Activated naive CD4-positive, alpha-beta T cell treated with anti-CD3 and anti-CD28 coated beads, Interleukin-2, amount 50 U/mL, for 24 hours (primary cell): ENCODE measurements around the gene RTBDN.
A peak's percentile ranks its signal among the peaks of the same experiment; 100 is the strongest.

Experiments
- H3K27ac Mint-ChIP-seq: one replicate; pipeline ENCODE4 v1.8.0; 2021; ENCODE audit warnings: mild to moderate bottlenecking, mixed read lengths
- H3K27me3 Mint-ChIP-seq: one replicate; pipeline ENCODE4 v1.8.0; 2021; ENCODE audit warnings: mixed read lengths
- H3K36me3 Mint-ChIP-seq: one replicate; pipeline ENCODE4 v1.8.0; 2021; ENCODE audit warnings: mixed read lengths
- H3K4me1 Mint-ChIP-seq: one replicate; pipeline ENCODE4 v1.8.0; 2021; ENCODE audit warnings: mixed read lengths
- H3K4me3 Mint-ChIP-seq: one replicate; pipeline ENCODE4 v1.8.0; 2021; ENCODE audit warnings: mild to moderate bottlenecking, mixed read lengths
- H3K9me3 Mint-ChIP-seq: one replicate; pipeline ENCODE4 v1.8.0; 2021; ENCODE audit warnings: mixed read lengths

The RTBDN gene

DNA sequence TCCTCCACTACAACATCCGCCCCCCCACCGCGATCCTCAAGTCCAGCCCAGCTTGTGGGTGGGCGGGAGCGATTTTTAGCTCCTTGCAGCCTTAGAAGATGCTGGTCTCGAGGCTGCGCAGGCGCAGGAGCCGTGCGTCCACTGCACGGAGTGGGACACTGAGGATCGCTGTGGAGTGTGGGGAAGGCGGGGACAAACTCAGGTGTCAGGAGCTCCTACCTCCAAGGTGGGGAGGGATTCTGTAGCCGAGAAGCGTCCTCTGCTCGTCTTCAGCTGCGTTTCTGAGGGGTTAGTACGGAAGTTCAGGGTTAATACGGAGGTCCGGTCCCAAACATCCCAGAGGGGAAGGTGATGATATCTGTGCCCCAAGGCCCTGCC is at the start of gene RTBDN:
RTBDN (minus strand) TSS at position 14 of the 378 bp plus-strand sequence. CDS start 4,600 bp downstream, outside the sequence.
- Mint-ChIP-seq H3K4me3 (peak within 1 kb of the TSS; percentile 67), H3K27ac (peak within 1 kb of the TSS; percentile 62), H3K27me3 (peaks cover 65% of the 10 kb centered on the region), H3K36me3 (peaks cover 2% of the 10 kb centered on the region), H3K9me3 (no peaks in the 10 kb centered on the region), H3K4me1 (peaks cover 42% of the 10 kb centered on the region)

DNA sequence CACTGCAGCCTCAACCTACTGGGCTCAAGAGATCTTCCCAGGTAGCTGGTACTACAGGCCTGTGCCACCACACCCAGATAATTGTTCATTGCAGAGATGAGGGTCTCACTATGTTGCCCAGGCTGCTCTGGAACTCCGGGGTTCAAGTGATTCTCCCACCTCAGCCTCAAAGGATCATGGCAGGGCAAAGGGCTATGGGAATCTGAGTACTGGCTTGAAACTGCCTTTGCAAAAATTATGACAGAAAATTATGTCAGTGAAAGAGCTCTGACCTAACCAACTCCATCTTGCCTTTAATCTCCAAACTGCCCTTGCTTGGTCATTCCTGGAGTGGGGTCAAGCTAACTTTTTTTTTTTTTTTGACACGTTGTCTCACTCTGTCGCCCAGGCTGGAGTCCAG is 48.2 kb upstream of the RTBDN start:
- Mint-ChIP-seq H3K9me3 (no peaks in the 10 kb centered on the region), H3K4me1 (peaks cover 24% of the 10 kb centered on the region), H3K27ac (no peak overlapping the region), H3K4me3 (peak overlapping the region; percentile 89), H3K36me3 (no peaks in the 10 kb centered on the region), H3K27me3 (no peaks in the 10 kb centered on the region)

DNA sequence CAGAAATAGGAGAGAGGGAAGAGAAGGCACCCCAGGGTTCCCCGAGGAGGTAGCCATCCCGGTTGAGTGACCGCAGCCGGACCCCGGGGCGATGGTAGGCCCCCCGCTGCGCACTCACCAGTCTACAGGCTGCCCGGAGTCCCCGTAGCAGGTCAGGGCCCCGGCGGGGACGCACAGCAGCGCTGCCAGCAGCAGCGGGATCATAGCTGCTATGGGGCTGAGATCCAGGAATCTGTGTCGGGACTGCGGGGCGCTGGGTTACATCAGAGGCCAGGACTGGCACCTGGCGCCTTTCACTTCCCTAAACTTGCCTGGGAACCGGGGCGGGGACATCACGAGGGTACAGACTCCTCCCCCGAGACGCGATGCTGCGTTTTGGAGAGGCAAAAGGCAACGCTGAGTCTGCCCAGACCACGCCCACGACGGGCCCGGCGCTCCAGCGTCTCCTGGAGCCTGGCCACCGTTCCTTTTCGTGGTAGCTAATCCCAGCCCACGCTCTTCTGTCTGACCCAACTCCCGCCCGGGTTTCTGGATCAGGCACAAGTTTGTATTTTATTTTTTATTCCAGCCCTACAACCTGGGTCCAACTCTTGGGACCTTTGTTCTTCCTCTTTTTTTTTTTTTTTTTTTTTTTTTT is 46.9 kb upstream of the RTBDN start, which contains the start of gene DNASE2:
DNASE2 (minus strand) TSS at position 278 of the 637 bp plus-strand sequence; CDS start at position 204, 74 bp downstream.
- H3K9me3 Mint-ChIP-seq, result no peaks in the 10 kb centered on the region
- peaks cover 20% of the 10 kb centered on the region for H3K4me1 Mint-ChIP-seq
- no peaks in the 10 kb centered on the region for H3K27me3 Mint-ChIP-seq
- peak within 1 kb of the TSS; percentile 89 for H3K4me3 Mint-ChIP-seq
- H3K36me3 Mint-ChIP-seq, result no peaks in the 10 kb centered on the region
- H3K27ac Mint-ChIP-seq, result peak within 1 kb of the TSS; percentile 83

DNA sequence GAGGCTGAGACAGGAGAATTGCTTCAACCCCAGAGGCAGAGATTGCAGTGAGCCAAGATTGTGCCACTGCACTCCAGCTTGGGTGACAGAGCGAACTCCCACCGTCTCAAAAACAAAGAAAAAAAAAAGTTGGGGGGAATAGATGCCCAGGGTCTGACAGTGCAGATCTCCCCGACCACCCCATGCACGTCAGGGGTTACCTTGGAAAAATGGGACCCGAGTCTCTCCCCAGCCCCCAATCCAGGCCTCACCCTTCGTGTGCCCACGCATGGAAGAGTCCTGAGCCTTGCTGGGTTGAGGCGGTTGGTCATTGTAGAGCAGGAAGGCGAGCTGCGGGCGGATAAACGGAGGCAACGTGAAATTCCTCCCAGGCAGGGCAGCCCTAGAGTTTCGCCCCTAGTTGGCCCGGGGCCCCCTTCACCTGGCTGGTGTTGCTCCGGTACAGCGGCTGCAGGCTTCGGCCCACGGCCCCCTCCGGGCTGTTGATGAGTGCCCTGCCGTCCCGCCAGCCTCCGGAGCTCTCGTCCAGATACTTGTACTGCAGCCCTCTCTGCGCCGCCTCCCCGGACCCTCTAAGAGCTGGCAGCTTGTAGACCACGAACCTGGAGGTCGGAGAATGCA is 46.3 kb upstream of the RTBDN start:
- H3K4me1 Mint-ChIP-seq, result peaks cover 20% of the 10 kb centered on the region
- no peaks in the 10 kb centered on the region for H3K36me3 Mint-ChIP-seq
- peak overlapping the region; percentile 55 for H3K27ac Mint-ChIP-seq
- peak overlapping the region; percentile 89 for H3K4me3 Mint-ChIP-seq
- no peaks in the 10 kb centered on the region for H3K27me3 Mint-ChIP-seq
- no peaks in the 10 kb centered on the region for H3K9me3 Mint-ChIP-seq

DNA sequence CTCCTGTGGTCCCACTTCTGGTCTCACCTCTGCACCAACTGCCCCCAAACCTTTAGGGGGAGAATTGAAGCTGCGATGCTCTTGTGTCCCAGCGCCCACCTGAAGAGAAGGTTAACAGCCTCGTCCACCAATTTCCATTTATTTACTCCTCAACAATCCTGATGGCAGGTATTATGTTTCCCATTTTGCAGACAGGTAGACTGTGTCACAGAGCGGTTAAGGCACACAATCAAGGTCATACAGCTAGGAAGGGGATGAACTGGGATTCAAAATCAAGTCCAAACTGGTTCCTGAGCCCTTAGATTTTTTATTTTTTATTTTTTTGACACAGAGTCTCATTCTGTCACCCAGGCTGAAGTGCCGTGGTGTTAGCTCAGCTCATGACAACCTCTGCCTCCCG is 40.7 kb upstream of the RTBDN start:
- Mint-ChIP-seq H3K36me3 (peaks cover 14% of the 10 kb centered on the region), H3K4me1 (peaks cover 5% of the 10 kb centered on the region), H3K9me3 (peaks cover 5% of the 10 kb centered on the region), H3K27ac (no peak overlapping the region), H3K27me3 (no peaks in the 10 kb centered on the region), H3K4me3 (no peak overlapping the region)

DNA sequence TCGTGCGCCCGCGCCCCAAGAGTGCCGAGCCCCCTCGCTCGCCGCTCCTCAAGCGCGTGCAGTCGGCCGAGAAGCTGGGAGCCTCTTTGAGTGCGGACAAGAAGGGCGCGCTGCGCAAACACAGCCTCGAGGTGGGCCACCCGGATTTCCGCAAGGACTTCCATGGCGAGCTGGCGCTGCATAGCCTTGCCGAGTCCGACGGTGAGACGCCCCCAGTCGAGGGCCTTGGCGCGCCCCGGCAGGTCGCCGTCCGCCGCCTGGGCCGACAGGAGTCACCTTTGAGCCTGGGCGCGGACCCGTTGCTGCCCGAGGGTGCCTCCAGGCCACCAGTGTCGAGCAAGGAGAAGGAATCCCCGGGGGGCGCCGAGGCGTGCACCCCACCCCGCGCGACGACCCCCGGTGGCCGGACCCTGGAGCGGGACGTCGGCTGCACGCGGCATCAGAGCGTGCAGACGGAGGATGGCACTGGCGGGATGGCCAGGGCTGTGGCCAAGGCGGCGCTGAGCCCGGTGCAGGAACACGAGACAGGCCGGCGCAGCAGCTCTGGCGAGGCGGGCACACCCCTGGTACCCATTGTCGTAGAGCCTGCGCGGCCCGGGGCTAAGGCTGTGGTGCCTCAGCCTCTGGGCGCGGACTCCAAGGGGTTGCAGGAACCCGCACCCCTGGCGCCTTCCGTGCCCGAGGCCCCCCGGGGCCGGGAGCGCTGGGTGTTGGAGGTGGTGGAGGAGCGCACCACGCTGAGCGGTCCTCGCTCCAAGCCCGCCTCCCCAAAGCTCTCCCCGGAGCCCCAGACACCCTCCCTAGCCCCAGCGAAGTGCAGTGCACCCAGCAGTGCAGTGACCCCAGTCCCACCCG is 39.7 kb upstream of the RTBDN start:
- Mint-ChIP-seq H3K27me3 (no peaks in the 10 kb centered on the region), H3K4me1 (no peaks in the 10 kb centered on the region), H3K9me3 (peaks cover 5% of the 10 kb centered on the region), H3K27ac (no peak overlapping the region), H3K4me3 (no peak overlapping the region), H3K36me3 (peaks cover 14% of the 10 kb centered on the region)

DNA sequence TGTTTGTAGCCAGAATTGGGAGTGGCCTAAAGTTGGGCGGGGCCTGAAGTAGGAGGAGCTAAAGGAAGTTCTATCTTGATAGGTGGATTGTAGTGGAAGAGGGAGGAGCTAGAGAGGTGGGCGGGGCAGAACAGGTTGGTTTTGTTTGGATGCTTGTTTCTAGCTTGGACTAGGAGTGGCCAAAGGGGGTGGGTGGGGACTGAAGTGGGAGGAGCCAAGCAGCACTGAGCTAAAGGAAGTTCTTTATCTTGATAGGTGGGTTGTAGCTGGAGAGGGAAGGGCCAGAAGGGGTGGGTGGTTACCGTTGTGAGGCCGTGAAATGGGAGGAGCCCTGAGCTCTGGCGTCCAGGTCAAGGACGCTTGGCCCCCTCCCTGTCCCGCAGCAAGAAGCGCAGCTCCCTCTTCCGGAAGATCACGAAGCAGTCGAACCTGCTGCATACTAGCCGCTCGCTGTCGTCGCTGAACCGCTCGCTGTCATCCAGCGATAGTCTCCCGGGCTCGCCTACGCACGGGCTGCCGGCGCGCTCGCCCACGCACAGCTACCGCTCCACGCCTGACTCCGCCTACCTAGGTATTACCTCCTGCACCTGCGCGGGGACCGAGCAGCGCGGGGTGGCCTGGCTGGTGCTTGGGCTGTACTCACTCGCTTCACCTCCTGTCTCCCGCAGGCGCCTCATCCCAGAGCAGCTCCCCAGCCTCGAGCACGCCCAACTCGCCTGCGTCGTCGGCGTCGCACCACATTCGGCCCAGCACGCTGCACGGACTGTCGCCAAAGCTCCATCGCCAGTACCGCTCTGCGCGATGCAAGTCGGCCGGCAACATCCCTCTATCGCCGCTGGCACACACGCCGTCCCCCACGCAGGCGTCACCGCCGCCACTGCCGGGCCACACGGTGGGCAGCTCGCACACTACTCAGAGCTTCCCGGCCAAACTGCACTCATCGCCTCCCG is 38.8 kb upstream of the RTBDN start:
- Mint-ChIP-seq H3K36me3 (peaks cover 14% of the 10 kb centered on the region), H3K27me3 (no peaks in the 10 kb centered on the region), H3K4me3 (peak overlapping the region; percentile 19), H3K27ac (no peak overlapping the region), H3K9me3 (peaks cover 5% of the 10 kb centered on the region), H3K4me1 (no peaks in the 10 kb centered on the region)

DNA sequence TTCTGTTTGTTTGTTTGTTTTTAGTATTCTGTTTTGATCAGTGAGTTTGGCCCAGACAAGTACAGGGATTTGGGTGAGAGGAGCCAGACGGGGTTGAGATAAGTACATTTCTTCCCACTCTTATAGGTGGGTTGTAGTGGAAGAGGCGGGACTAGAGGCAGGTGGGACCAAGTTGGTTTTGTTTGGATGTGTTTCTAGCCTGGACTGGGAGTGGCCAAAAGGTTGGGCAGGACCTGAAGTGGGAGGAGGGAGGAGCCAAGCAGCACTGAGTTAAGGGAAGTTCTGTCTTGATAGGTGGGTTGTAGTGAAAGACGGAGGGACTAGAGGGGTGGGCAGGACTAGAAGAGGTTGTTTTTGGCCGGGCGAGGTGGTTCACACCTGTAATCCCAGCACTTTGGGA is 37.9 kb upstream of the RTBDN start:
- H3K4me1 Mint-ChIP-seq, result peaks cover under 1% of the 10 kb centered on the region
- no peak overlapping the region for H3K4me3 Mint-ChIP-seq
- no peak overlapping the region for H3K27ac Mint-ChIP-seq
- H3K36me3 Mint-ChIP-seq, result peaks cover 14% of the 10 kb centered on the region
- no peaks in the 10 kb centered on the region for H3K27me3 Mint-ChIP-seq
- peaks cover 5% of the 10 kb centered on the region for H3K9me3 Mint-ChIP-seq

DNA sequence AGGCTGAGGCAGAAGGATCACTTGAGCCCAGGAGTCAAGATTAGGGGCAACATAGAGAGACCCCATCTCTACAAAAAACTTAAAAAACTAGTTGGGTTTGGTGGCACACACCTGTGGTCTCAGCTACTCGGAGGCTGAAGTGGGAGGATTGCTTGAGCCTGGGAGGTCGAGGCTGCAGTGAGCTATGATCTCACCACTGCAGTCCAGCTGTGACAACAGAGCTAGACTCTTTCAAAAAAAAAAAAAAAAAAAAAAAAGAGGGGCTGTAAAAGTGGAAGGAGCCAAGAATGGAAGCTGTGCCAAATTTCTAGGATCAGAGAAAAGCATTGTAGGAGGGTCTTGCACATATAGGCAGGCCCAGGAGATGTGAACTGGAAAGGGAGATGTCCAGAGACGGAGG is 37.3 kb upstream of the RTBDN start:
- H3K4me3 Mint-ChIP-seq, result no peak overlapping the region
- no peaks in the 10 kb centered on the region for H3K27me3 Mint-ChIP-seq
- peaks cover 14% of the 10 kb centered on the region for H3K36me3 Mint-ChIP-seq
- peaks cover 5% of the 10 kb centered on the region for H3K4me1 Mint-ChIP-seq
- no peak overlapping the region for H3K27ac Mint-ChIP-seq
- H3K9me3 Mint-ChIP-seq, result peaks cover 5% of the 10 kb centered on the region

DNA sequence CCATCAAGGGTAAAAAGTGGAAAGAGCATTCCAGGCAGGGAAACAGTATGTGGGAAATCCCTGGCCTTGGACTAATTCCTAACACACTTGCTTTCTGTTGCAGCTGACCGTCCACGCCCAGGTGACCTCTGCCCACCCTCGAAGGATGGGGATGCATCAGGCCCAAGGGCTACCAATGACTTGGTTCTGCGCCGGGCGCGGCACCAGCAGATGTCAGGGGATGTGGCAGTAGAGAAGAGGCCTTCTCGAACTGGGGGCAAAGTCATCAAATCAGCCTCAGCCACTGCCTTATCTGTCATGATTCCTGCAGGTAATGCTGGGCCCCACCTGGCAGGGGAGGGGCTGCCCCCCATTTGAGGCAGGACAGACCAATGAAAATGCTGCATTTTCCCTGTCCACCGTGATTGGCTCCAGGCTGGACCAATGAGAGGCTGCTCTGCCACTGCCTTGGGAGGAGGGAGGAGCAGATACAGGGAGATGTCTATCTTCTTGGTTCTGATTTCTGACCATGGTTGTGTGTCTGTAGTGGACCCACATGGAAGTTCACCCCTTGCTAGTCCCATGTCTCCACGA is 34.2 kb upstream of the RTBDN start:
- H3K9me3 Mint-ChIP-seq, result peaks cover 5% of the 10 kb centered on the region
- H3K27ac Mint-ChIP-seq, result no peak overlapping the region
- no peak overlapping the region for H3K4me3 Mint-ChIP-seq

DNA sequence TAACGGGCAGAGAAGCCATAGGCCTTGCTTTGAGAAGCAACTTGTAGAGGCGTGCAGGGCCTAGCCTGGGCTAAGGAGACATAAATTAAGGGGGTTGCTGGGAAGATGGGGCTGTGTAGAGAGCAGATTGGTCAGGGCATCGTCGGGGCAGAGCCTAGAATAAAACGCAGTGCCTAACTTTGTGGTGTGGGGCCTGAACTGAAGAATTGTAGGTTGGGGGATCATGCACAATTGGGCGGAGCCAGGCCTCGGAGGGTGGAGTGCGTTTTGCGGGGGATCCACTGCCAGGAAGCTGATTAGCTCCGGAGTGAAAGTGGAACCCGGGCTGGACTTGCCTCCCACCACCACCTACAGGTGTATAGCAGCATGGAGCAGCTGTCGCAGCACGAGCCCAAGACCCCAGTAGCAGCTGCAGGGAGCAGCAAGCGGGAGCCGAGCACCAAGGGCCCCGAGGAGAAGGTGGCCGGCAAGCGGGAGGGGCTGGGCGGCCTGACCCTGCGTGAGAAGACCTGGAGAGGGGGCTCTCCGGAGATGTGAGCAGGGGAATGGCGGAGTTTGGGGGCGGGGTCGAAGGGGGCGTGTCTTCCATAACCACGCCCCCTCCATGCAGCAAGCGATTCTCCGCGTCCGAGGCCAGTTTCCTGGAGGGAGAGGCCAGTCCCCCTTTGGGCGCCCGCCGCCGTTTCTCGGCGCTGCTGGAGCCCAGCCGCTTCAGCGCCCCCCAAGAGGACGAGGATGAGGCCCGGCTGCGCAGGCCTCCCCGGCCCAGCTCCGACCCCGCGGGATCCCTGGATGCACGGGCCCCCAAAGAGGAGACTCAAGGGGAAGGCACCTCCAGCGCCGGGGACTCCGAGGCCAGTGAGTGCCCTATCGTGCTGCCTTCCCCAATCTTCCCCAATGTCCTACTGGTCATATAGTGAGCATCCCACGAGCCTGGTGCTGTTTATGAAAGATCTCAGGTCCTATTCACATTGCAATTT is 33.0 kb upstream of the RTBDN start:
- peaks cover 5% of the 10 kb centered on the region for H3K9me3 Mint-ChIP-seq

More for the DNA sequence above, 34.2 kb upstream of the RTBDN start:
- H3K4me1 Mint-ChIP-seq, result peaks cover 9% of the 10 kb centered on the region
- H3K27me3 Mint-ChIP-seq, result no peaks in the 10 kb centered on the region
- H3K36me3 Mint-ChIP-seq, result peaks cover 9% of the 10 kb centered on the region

DNA sequence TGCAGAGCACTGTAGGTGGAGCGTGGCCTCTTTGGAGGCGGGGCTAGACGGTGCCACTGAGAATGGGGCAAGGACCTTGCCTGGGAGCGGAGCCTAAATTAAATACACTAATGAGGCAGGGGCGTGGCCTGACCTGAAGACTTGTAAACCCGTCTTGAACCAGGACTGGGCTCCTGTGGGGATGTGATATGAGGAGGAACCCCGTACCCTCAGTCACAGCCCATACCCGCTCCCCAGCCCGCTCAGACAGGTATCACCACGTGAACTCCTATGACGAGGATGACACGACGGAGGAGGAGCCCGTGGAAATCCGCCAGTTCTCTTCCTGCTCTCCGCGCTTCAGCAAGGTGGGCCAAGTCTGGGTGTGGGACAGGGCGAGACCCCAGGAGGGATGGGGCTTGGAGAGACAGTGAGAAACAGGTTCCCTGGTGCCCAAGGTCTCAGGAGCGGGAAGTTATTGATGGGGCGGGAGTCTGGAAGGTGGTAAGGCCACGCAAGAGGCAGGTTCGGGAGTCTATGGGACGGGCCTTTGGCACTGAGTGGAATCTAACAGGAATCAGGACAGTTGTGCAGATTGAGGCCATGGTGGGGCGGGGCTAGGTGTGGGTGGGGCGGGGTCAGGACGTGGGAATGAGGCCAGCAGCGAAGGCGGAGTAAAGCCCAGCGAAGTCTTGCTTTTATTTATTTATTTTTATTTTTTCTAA is 32.2 kb upstream of the RTBDN start:
- Mint-ChIP-seq H3K9me3 (no peaks in the 10 kb centered on the region), H3K27me3 (no peaks in the 10 kb centered on the region), H3K4me1 (peaks cover 9% of the 10 kb centered on the region), H3K27ac (no peak overlapping the region), H3K4me3 (peak overlapping the region; percentile 74), H3K36me3 (no peaks in the 10 kb centered on the region)

More for the DNA sequence above, 33.0 kb upstream of the RTBDN start:
- H3K27ac Mint-ChIP-seq, result no peak overlapping the region
- peak overlapping the region; percentile 74 for H3K4me3 Mint-ChIP-seq
- no peaks in the 10 kb centered on the region for H3K27me3 Mint-ChIP-seq
- peaks cover 9% of the 10 kb centered on the region for H3K4me1 Mint-ChIP-seq
- peaks cover 7% of the 10 kb centered on the region for H3K36me3 Mint-ChIP-seq

DNA sequence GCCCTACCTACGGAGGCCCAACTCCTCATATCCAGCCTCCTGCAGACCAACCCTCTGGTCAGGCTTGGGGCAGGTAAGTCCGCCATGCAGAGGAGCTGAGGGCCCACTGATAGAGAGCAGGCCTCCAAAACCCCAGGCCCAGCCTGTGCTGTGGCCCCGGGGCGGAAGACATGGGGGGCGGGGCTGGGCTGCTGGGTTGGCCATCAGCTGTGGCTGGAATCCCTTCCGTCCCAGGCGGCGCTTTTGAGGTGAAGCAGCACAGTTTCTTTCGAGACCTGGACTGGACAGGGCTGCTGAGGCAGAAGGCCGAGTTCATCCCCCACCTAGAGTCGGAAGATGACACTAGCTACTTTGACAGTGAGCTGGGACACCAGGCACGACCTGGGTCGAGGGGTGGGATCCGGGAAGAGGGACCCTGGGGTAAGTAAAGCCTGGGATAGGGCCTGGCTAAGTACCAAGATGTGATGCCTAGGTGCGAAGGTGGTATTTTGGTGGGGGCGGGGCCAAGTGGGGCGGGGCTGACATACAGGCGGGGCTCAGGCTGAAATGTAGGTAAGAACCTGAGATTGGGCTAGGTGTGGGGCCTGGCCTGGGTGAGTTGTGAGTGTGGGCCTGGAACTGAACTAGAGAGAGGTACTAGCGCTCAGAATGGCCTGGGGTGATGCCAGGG is 31.5 kb upstream of the RTBDN start:
- Mint-ChIP-seq H3K4me1 (peaks cover 9% of the 10 kb centered on the region), H3K4me3 (peak overlapping the region; percentile 61), H3K27ac (no peak overlapping the region), H3K36me3 (no peaks in the 10 kb centered on the region), H3K27me3 (no peaks in the 10 kb centered on the region), H3K9me3 (no peaks in the 10 kb centered on the region)
